Hair follicular keratinocyte (primary cell): ENCODE data around the gene NFIA. TPM values are rescaled to one million over a fixed set of nuclear protein-coding genes. Genes with fewer than 3 reads are reported as not detected.

Source experiments
- total RNA-seq: library from RNA; depleted of rRNA; stranded (reverse); fragments of >200 nt; gene quantifications from 2 replicates; pipeline ENCODE4 v1.2.3, GENCODE V29; 2015

NFIA gene
- total RNA-seq = 6.9 and 9.1 TPM in 2 replicates

DNA sequence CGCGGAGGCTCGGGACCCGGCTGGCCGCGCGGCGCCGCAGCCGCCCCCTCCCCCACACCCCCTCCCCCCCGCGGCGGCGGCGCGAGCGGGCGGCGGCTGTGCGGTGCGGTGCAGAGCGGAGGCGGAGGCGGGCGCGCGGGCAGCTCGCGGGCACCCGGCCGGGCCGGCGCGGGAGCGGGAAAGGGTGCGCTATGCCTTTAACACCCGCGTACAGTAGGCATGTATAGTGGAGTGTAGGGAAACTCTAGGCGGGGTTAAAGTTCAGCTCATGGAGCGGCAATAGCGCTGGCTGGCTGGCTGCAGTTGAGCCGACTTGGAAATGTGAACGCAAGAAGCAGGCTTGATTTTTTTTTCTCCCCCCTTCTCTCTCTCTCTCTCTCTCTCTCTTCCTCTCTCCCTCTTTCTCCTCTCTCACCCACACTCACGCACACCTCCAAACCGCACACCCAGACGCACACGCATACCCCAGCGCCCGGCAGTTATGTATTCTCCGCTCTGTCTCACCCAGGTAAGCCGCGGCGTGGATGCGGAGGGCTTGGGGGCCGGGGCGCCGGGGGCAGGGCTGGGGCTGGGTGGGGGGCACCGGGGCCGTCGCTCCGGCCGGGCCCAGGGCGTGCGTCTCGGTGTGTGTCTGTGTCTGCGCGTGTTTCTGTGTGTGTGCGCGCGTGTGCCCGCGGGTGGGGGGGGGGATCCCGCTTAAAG lies at the start of gene NFIA:
Gene NFIA, plus strand, starts transcription at position 251 of the 702 bp plus-strand sequence.

